ENCODE results near the gene SKIC3. TPM values are rescaled to one million over a fixed set of nuclear protein-coding genes. Genes with fewer than 3 reads are reported as not detected.
A peak's percentile ranks its signal among the peaks of the same experiment; 100 is the strongest.

Gene SKIC3
- total RNA-seq, 1 experiment from 2014 or later = 44.8 TPM

DNA sequence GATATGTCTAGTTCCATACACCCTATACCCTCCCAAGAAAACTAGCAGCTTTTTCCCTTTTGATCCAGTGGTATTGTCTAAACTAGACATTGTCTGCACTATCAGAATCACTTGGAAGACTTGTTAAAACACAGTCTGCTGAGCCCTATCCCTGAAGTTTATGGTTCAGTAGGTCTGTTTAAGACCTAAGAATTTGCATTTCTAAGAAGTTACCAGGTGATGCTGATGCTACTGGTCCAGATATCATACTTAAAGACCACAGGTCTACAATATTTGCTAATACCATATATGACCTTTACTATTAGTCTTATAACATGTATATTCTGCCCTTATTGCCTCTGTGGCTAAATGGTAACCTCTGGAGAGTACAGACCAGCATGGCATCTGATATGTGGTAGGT lies 23.3 kb downstream of the SKIC3 start:
- DNase-seq (ENCODE audit: low read depth) = no peak

GRCh38 chr5:95530416-95530815 lies 24.4 kb downstream of the SKIC3 start:
- DNase-seq (ENCODE audit: low read depth) = peak; percentile 50

DNA sequence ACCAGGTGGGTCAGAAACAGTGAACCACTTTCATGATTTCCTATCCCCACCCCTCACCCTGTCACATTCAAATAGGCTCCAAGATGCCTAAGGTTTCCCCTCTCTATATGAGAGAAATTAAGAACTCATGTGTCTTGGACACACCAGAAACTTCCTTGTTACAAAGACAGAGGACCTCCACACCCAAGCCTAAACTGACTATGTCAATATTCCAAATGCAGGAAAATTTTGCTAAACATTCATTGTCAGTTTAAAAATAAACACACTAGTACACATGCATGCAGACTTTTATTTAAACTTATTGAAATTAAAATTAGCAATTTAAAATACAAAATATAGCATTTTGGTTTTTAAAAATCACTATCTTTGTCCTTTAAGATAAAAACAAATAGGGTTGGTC lies 26.2 kb downstream of the SKIC3 start:
- no peak for DNase-seq (ENCODE audit: low read depth)

DNA sequence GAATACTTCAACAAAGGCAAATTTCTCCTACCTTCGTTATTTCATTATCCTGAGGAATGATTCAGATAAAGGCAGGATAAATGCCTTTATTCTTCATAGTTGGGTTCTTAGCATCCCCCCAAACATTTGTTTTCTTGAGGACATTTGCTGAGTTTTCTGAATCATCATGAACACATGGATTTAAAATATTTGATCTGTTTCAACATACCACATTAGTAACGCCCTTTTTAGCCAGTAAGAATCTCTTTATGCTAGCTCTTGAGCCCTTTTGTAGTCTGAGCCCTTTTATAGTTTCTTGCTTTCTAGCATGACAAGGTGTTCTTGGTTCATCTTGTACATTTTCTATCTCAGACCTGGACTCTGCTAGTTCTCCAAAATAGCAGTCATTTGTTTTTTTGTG lies 27.9 kb downstream of the SKIC3 start:
- no peak for DNase-seq (ENCODE audit: low read depth)

DNA sequence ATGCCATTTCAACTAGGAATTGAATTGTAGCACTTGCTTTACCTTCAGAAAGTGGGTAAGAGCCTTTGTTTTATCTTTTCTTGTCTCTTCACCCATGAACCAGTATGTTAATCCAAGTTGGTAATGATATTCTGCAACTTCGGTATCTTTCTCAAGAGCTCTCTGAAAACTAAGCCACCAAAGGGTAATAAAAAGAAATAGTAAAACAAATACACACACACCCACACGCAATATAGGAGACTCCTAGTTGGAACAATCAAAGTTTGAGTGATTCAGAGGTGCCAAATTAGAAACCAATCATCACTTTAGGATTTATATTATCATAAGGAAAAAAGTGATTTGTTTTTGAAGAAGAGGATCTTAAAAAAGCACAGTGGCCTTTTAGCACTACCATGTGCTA lies 30.4 kb downstream of the SKIC3 start:
- no peak for DNase-seq (ENCODE audit: low read depth)

- no peak for DNase-seq (ENCODE audit: low read depth)
Measured at GRCh38 chr5:95520206-95520605, 34.6 kb downstream of the SKIC3 start.

DNA sequence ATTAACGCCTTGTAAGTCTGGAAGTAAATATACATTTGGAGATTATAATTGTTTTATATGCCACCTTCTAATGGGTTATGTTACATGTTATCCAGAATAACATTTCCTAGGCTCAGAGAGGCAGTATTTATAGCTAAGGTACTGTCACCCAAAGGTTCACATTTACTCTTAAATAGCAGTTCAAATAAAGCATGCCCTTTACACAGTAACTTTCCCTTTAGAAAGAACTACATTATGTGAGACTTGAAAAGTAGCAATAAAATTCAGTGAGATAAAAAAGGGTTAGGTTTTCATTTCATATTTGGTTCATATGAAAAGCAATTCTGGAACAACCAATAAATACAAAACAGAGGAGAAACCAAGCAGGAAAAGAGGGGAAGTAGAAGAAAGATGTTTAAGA lies 35.1 kb downstream of the SKIC3 start:
- no peak for DNase-seq (ENCODE audit: low read depth)

DNA sequence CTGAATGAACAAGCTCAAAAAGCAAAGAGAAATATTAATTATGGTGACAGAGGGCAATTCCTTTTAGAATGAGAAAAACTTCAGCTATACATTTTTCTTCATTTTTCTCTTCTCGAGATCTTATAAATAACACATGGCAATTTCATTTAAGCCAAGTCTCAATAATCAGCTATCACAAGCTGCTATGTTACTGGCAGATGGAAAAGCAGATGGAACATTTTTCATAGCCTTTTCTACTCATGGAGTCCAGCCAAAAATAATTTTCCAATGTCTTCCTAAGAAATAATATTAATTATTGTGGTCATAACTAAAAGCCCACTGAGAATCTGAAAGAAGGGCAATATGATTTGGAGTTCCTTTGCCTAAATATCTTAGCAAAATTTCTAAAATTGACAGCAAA lies 35.6 kb downstream of the SKIC3 start:
- no peak for DNase-seq (ENCODE audit: low read depth)

DNA sequence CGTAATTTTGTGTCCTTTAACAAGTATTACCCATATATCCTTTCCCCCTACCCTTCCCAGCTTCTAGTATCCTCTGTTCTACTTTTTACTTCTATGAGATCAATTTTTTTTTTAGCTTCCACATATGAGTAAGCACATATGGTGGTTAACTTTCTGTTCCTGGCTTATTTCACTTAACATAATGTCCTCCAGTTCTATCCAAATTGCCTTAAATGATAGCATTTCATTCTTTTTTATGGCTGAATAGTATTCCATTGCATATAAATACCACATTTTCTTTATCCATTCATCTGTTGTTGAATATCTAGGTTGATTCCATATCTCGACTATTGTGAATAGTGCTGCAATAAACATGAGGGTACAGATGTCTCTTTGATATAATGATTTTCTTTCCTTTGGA lies 36.4 kb downstream of the SKIC3 start:
- DNase-seq (ENCODE audit: low read depth) = no peak

- DNase-seq (ENCODE audit: low read depth) = no peak
Measured at GRCh38 chr5:95511606-95512005, 43.2 kb downstream of the SKIC3 start.

GRCh38 chr5:95508550-95508949 lies 46.2 kb downstream of the SKIC3 start:
- DNase-seq (ENCODE audit: low read depth) = no peak

Other genes with a start within 250 kb of the SKIC3 start
- gene FAM81B, start 163.6 kb downstream of the SKIC3 start, total RNA-seq (2014; rRNA removed; shearing (Covaris generic)) = 0.54 TPM in 1 of 2 replicates, not detected in the other
- gene ARSK, start 124 bp upstream of the SKIC3 start, total RNA-seq (2014; rRNA removed; shearing (Covaris generic)) = 12.3 and 13.4 TPM in 2 replicates
- 0.34 and 2.4 TPM in 2 replicates for gene GPR150, start 65.1 kb upstream of the SKIC3 start, total RNA-seq (2014; rRNA removed; shearing (Covaris generic))
- gene RFESD, start 91.8 kb upstream of the SKIC3 start, total RNA-seq (2014; rRNA removed; shearing (Covaris generic)) = 1.6 and 1.7 TPM in 2 replicates
- gene SPATA9, start 128.0 kb upstream of the SKIC3 start, total RNA-seq (2014; rRNA removed; shearing (Covaris generic)) = 0.54 and 1.3 TPM in 2 replicates
- gene RHOBTB3, start 176.4 kb upstream of the SKIC3 start, total RNA-seq (2014; rRNA removed; shearing (Covaris generic)) = 192 and 286 TPM in 2 replicates